Amniotic epithelial cell (primary cell): ENCODE measurements around the gene SPDYE3.

ENCODE experiments used
- DNase-seq: peaks from one replicate; pipeline ENCODE4 v3.0.0-alpha.2; 2010; ENCODE audit warnings: low read depth

The SPDYE3 gene

DNA sequence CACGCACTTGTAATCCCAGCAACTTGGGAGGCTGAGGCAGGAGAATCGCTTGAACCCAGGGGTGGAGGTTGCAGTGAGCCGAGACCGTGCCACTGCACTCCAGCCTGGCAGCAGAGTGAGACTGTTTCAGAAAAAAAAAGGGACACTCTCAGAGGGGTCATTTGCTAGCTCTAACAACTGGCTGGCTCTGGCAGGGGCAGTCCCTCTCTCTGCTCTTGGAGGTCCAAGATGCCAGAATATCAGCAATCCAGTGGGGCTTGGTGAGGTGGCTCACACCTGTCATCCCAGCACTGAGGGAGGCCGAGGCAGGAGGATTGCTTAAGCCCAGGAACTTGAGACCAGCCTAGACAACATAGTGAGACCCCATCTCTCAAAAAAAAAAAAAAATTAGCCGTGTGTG is 63.2 kb downstream of the SPDYE3 start:
- DNase-seq = no peak

DNA sequence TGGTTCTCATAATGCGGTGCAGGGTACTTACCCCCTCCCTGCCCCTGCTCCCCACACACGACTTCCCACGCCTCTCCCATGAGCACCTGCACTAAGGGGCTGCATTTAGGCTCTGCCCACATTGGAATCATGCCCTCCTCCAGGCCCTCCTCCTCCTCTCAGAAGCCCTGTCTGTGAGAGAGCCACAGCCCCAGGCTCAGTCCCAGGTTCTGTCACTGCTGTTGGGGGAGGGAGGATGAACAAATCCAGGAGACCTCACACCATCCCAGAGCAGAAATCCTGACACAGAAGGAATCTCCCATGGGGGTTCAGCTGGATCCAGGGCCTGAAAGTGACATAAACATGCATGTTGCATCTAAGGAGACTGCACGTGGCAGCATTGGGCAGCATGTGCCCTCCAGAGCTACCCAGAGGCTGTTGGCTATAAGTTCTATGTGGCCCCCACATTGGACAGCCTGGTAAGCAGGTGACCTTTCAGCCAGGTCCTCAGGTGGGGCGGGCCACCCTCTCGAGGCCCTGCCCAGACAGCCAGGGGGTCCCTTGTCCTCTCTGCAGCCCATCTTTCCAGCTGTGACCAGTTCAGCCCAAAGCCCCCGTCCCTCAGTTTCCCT is 64.2 kb downstream of the SPDYE3 start:
- no peak for DNase-seq
